Stomach (tissue), 9 donors: ENCODE measurements around the gene BRF1. TPM values are rescaled to one million over a fixed set of nuclear protein-coding genes. Genes with fewer than 3 reads are reported as not detected.

Experiments
- DNase-seq, 2 donors: peaks; one replicate each; pipeline versions ENCODE4 v3.0.0 to v3.0.0-alpha.2; 2013 to 2019
- H3K27ac ChIP-seq, 5 donors: fragments of 200-600 bp in 4 of 5; sonication (generic) in 4 of 5; one replicate each; pipeline ENCODE4 v1.5.1; 2013 to 2019; ENCODE audit warnings: mild to moderate bottlenecking in 1 of 5, moderate library complexity in 1 of 5
- H3K27me3 ChIP-seq, 3 donors: fragments of 200-600 bp; sonication (generic); one replicate each; pipeline ENCODE4 v1.5.1; 2017 to 2019; ENCODE audit warnings: mixed run types in 1 of 3
- H3K36me3 ChIP-seq, 4 donors: fragments of 200-600 bp; sonication (generic); 1 replicate in 3 of 4; 2 replicates in 1 of 4; pipeline ENCODE4 v1.5.1; 2016 to 2019
- H3K4me1 ChIP-seq, 4 donors: fragments of 200-600 bp; sonication (generic); one replicate each; pipeline ENCODE4 v1.5.1; 2016 to 2019
- H3K4me3 ChIP-seq, 4 donors: fragments of 200-600 bp; sonication (generic) in 3 of 4; one replicate each; pipeline ENCODE4 v1.5.1; 2016 to 2019; ENCODE audit warnings: mild to moderate bottlenecking in 1 of 4
- H3K9me3 ChIP-seq, 4 donors: fragments of 200-600 bp; sonication (generic); one replicate each; pipeline ENCODE4 v1.5.1; 2016 to 2019
- CTCF ChIP-seq, 7 experiments: fragments of 450-650 bp in 4 of 7; fragments of 200-600 bp in 3 of 7; sonication (generic) in 3 of 7; IDR thresholded peaks; one replicate each; pipeline ENCODE4 v1.5.1; 2016 to 2019; ENCODE audit warnings: antibody characterized with exemption in 7 of 7, control low read depth in 2 of 7, mild to moderate bottlenecking in 1 of 7
- EP300 ChIP-seq: sonication (generic); formaldehyde crosslinking; IDR thresholded peaks from one replicate; pipeline ENCODE4 v1.6.1; 2017; ENCODE audit warnings: antibody characterized with exemption
- POLR2A ChIP-seq, 4 donors: fragments of 450-650 bp; IDR thresholded peaks; one replicate each; pipeline ENCODE4 v1.6.1; 2016; ENCODE audit warnings: antibody characterized with exemption in 4 of 4, control low read depth in 2 of 4, mild to moderate bottlenecking in 1 of 4, moderate library complexity in 1 of 4
- POLR2AphosphoS5 ChIP-seq, 3 donors: sonication (generic); formaldehyde crosslinking; IDR thresholded peaks; one replicate each; pipeline ENCODE4 v1.6.1; 2016; ENCODE audit warnings: antibody characterized with exemption in 3 of 3
- WGBS, 5 donors: extraction: QIAGEN DNeasy Blood & Tissue Kit in 3 of 5; methylation state at CpG; one replicate each; pipeline versions ENCODE4 v1.1.5 to v1.1.7; 2013 to 2018; 5-methylcytosine and 5-hydroxymethylcytosine counted together
- intact Hi-C: fragments of 100-400 bp; cut with DNase I; formaldehyde crosslinking; loops from one replicate; pipeline ENCODE4 v1.15.1; 2023; ENCODE audit warnings: low total_unique reads
- polyA plus RNA-seq, 3 donors: library from polyadenylated mRNA; stranded (reverse); fragments of 200-250 nt; gene quantifications; one replicate each; pipeline ENCODE4 v1.2.3, GENCODE V29; 2013
- total RNA-seq, 5 donors: library from RNA; depleted of rRNA; stranded (reverse); fragments of >200 nt; gene quantifications; one replicate each; pipeline versions ENCODE4 v1.1.0 to v1.2.3, GENCODE V29; 2014 to 2016
- donor health status: healthy with polysubstance abuse.
- donor health status: Bipolar disorder and iron deficiency.
- donor health status: healthy.

BRF1 gene
- total and polyA plus RNA-seq, 8 donors: 9.2 to 141 (median 33.9) TPM

- H3K27me3 ChIP-seq: peaks cover 0 to 30% (median 0%) of the 10 kb centered on the region in 3 donors
- intact Hi-C loops: no loop called here
- H3K36me3 ChIP-seq: no peaks in the 10 kb centered on the region
- DNase-seq: no peak
- H3K4me3 ChIP-seq: no peak overlapping the region
- TF ChIP-seq EP300: no peak
- no peak for TF ChIP-seq CTCF (IDR thresholded peaks at IDR 0.05)
- TF ChIP-seq POLR2A (IDR thresholded peaks at IDR 0.05): no peak
- TF ChIP-seq POLR2AphosphoS5 (IDR thresholded peaks at IDR 0.05): no peak
- no peak overlapping the region for H3K27ac ChIP-seq
- peaks cover 17 to 25% (median 22%) of the 10 kb centered on the region in 4 donors for H3K4me1 ChIP-seq
- WGBS, 5 donors: 61 to 79% (median 77%) methylated on average over 10 to 25 of the region's 25 CpGs
- H3K9me3 ChIP-seq: no peaks in the 10 kb centered on the region
Measured at GRCh38 chr14:105182296-105183020, 118.3 kb downstream of the BRF1 start.

- Histone ChIP-seq H3K9me3 (no peaks in the 10 kb centered on the region), H3K36me3 (no peaks in the 10 kb centered on the region), H3K4me3 (peak overlapping the region; percentile 55 to 61 (median 58)), H3K4me1 (peaks cover 17 to 25% (median 22%) of the 10 kb centered on the region in 4 donors), H3K27me3 (peaks cover 0 to 26% (median 0%) of the 10 kb centered on the region in 3 donors), H3K27ac (peak overlapping the region in 2 of 5 donors; percentile 84 to 88)
- no peak for TF ChIP-seq POLR2A (IDR thresholded peaks at IDR 0.05)
- no peak for TF ChIP-seq EP300
- no peak for TF ChIP-seq CTCF (IDR thresholded peaks at IDR 0.05)
- TF ChIP-seq POLR2AphosphoS5 (IDR thresholded peaks at IDR 0.05): no peak
- intact Hi-C loops: no loop called here
- no peak for DNase-seq
- WGBS, 5 donors: 42 to 53% (median 44%) methylated on average over 17 to 21 of the region's 21 CpGs
Measured at GRCh38 chr14:105181549-105182295, 119.1 kb downstream of the BRF1 start.

GRCh38 chr14:105180592-105181548 lies 119.9 kb downstream of the BRF1 start, which contains the start of gene NUDT14:
TSS of gene NUDT14 (minus strand) at chr14:105181312. CDS start at chr14:105181209, 103 bp downstream.
- peaks cover 0 to 6% (median 0%) of the 10 kb centered on the region in 4 donors for H3K36me3 ChIP-seq
- peaks cover 17 to 25% (median 22%) of the 10 kb centered on the region in 4 donors for H3K4me1 ChIP-seq
- peak in 1 of 7 experiments; percentile 5 for TF ChIP-seq CTCF (IDR thresholded peaks at IDR 0.05)
- TF ChIP-seq POLR2A (IDR thresholded peaks at IDR 0.05): no peak
- 0 to 2% (median 1%) methylated on average over 32 to 104 of the region's 106 CpGs for WGBS, 5 donors
- peak within 1 kb of the TSS in 4 of 5 donors; percentile 57 to 88 (median 84) for H3K27ac ChIP-seq
- intact Hi-C loops: no loop called here
- H3K4me3 ChIP-seq: peak within 1 kb of the TSS; percentile 55 to 61 (median 58)
- H3K9me3 ChIP-seq: no peaks in the 10 kb centered on the region
- H3K27me3 ChIP-seq: peaks cover 0 to 24% (median 0%) of the 10 kb centered on the region in 3 donors
- peak; percentile 91 to 93 for DNase-seq
